KMS-11 (cell line): ENCODE results near the gene NRG3.

Experiments
- H2AFZ ChIP-seq: fragments of 200-600 bp; sonication (generic); 2 replicates; pipeline ENCODE4 v1.6.1; 2016; ENCODE audit warnings: antibody characterized with exemption, mixed run types, low read depth
- H3K27ac ChIP-seq: fragments of 200-600 bp; sonication (generic); 2 replicates; pipeline ENCODE4 v1.6.1; 2016; ENCODE audit warnings: mild to moderate bottlenecking, mixed run types
- H3K27me3 ChIP-seq: fragments of 200-600 bp; sonication (generic); 2 replicates; pipeline ENCODE4 v1.6.1; 2017; ENCODE audit warnings: mild to moderate bottlenecking, low read depth, mixed run types, moderate library complexity; ENCODE audit not compliant: insufficient read depth
- H3K36me3 ChIP-seq: fragments of 200-600 bp; sonication (generic); 2 replicates; pipeline ENCODE4 v1.6.1; 2017; ENCODE audit warnings: mild to moderate bottlenecking, mixed run types; ENCODE audit not compliant: insufficient read depth
- H3K4me1 ChIP-seq: fragments of 200-600 bp; sonication (generic); 2 replicates; pipeline ENCODE4 v1.6.1; 2016; ENCODE audit warnings: mild to moderate bottlenecking, low read depth, mixed run types; ENCODE audit not compliant: poor library complexity, severe bottlenecking
- H3K4me2 ChIP-seq: fragments of 200-600 bp; sonication (generic); 2 replicates; pipeline ENCODE4 v1.7.0; 2016; ENCODE audit warnings: mild to moderate bottlenecking, mixed run types
- H3K4me3 ChIP-seq: fragments of 200-600 bp; sonication (generic); IDR thresholded peaks from 2 replicates; pipeline ENCODE4 v1.6.1; 2017; ENCODE audit warnings: low read depth, low read length, mixed read lengths; ENCODE audit not compliant: insufficient read depth
- H3K79me2 ChIP-seq: fragments of 200-600 bp; sonication (generic); 2 replicates; pipeline ENCODE4 v1.6.1; 2016; ENCODE audit warnings: low read depth, mixed run types; ENCODE audit not compliant: insufficient read depth
- H3K9ac ChIP-seq: fragments of 200-600 bp; sonication (generic); 2 replicates; pipeline ENCODE4 v1.6.1; 2016; ENCODE audit warnings: mild to moderate bottlenecking, mixed run types
- H4K20me1 ChIP-seq: fragments of 200-600 bp; sonication (generic); 2 replicates; pipeline ENCODE4 v1.6.1; 2016; ENCODE audit warnings: mild to moderate bottlenecking, mixed run types; ENCODE audit not compliant: insufficient read depth
- TF ChIP-seq, protein P1 (sequence below): fragments of 200-600 bp; sonication (generic); conservative IDR thresholded peaks from 2 replicates; pipeline ENCODE4 v1.6.1; 2017; ENCODE audit warnings: low read depth, mild to moderate bottlenecking, antibody characterized with exemption, low read length, moderate library complexity, mixed read lengths

NRG3 gene

DNA sequence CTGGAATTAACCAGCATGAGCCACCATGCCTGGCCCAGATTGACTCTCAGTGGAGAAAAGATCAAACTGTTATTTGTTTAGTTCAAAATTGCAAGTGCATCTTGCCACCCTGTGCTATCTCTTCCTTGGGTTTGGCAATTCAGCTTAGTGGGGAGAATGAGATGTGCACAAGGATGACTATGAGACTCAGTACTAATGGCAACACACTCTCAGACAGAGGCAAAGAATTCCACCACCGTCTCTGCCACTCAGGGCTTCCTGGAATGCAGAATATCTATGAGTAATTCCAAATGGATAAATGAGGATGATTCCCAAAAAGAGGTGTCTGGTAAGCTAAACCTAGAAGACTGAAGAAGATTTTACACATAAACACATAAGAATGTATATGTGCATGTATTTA is 525.8 kb downstream of the NRG3 start:
- Histone ChIP-seq H3K27me3 (no peaks in the 10 kb centered on the region), H3K4me1 (no peaks in the 10 kb centered on the region), H3K4me3 (no peak overlapping the region), H3K27ac (no peak overlapping the region), H4K20me1 (no peaks in the 10 kb centered on the region), H3K79me2 (no peaks in the 10 kb centered on the region), H3K36me3 (no peaks in the 10 kb centered on the region), H3K4me2 (no peak overlapping the region), H3K9ac (no peak overlapping the region), H2AFZ (no peak overlapping the region)
- TF ChIP-seq, protein P1, sequence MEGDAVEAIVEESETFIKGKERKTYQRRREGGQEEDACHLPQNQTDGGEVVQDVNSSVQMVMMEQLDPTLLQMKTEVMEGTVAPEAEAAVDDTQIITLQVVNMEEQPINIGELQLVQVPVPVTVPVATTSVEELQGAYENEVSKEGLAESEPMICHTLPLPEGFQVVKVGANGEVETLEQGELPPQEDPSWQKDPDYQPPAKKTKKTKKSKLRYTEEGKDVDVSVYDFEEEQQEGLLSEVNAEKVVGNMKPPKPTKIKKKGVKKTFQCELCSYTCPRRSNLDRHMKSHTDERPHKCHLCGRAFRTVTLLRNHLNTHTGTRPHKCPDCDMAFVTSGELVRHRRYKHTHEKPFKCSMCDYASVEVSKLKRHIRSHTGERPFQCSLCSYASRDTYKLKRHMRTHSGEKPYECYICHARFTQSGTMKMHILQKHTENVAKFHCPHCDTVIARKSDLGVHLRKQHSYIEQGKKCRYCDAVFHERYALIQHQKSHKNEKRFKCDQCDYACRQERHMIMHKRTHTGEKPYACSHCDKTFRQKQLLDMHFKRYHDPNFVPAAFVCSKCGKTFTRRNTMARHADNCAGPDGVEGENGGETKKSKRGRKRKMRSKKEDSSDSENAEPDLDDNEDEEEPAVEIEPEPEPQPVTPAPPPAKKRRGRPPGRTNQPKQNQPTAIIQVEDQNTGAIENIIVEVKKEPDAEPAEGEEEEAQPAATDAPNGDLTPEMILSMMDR, result no peak

DNA sequence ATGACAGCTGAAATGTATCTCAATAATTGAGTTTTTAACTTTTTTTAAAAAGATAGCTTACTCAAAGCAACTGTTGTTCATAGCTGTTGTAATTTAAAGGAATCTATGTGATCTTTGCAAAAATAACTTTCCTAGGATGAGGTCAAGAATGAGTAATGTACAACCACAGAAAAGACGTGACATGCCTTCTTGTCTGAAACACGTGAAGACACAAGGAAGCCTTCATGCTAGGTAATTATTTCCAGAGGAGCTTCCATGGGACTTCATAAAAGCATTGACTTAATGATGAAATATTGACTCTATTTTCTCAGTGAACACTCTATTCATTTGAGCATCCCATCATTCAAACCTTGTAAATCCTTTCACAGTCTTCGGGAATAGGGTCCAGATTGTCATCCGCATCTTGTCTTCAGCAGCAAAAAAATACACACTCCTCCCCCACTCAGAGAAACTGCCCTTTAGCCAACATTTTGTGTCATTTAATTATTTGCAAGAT is 528.0 kb downstream of the NRG3 start:
- Histone ChIP-seq H3K27ac (no peak overlapping the region), H3K4me1 (no peaks in the 10 kb centered on the region), H4K20me1 (no peaks in the 10 kb centered on the region), H3K79me2 (no peaks in the 10 kb centered on the region), H3K4me3 (no peak overlapping the region), H3K9ac (no peak overlapping the region), H2AFZ (no peak overlapping the region), H3K27me3 (no peaks in the 10 kb centered on the region), H3K4me2 (no peak overlapping the region), H3K36me3 (no peaks in the 10 kb centered on the region)
- TF ChIP-seq, protein P1, result no peak

DNA sequence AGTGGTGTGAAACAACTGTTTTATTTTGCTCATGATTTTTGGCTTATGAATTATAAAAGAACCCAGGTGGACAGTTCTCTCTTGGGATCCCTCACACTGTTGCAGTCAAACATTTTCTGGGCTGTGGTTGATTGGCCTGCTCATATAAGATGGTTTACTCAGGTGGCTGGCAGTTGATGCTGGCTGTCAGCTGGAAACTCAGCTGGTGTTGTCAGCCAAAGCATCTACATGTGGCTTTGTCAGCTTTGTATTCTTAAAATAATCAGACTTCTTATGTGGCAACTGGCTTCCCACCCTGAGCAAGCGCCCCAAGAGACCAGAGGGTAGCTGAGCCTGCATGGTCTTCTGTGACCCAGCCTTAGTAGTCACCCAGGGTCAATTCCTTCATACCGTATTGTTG is 534.7 kb downstream of the NRG3 start:
- no peak overlapping the region for H3K4me3 ChIP-seq
- H3K79me2 ChIP-seq, result no peaks in the 10 kb centered on the region
- no peak overlapping the region for H3K9ac ChIP-seq
- H3K4me2 ChIP-seq, result no peak overlapping the region
- TF ChIP-seq, protein P1, result no peak
- H3K36me3 ChIP-seq, result no peaks in the 10 kb centered on the region
- no peaks in the 10 kb centered on the region for H3K27me3 ChIP-seq
- H3K27ac ChIP-seq, result no peak overlapping the region
- H4K20me1 ChIP-seq, result no peaks in the 10 kb centered on the region
- H2AFZ ChIP-seq, result no peak overlapping the region
- no peaks in the 10 kb centered on the region for H3K4me1 ChIP-seq

DNA sequence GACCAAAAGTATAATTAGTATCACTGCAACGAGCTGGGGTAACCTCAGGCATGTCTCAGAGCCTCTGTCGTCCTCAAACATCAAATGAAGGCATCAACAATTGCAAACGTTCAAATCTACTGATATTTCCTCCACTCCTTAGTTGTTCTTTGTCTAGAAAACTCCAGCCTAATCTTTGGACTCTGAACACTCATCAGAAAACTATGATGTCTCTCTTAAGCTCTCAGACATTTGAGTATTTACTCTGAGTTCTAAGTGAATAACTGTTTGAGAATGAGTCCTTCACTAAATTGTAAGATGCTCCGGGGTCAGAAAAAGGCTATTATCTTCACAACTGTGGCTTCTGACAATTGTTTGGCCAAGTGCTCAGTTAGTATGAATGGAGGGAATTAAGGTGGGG is 536.4 kb downstream of the NRG3 start:
- H3K4me3 ChIP-seq, result no peak overlapping the region
- H4K20me1 ChIP-seq, result no peaks in the 10 kb centered on the region
- H3K4me1 ChIP-seq, result no peaks in the 10 kb centered on the region
- no peak overlapping the region for H3K9ac ChIP-seq
- H3K4me2 ChIP-seq, result no peak overlapping the region
- H3K36me3 ChIP-seq, result no peaks in the 10 kb centered on the region
- H3K27me3 ChIP-seq, result no peaks in the 10 kb centered on the region
- H3K27ac ChIP-seq, result no peak overlapping the region
- H3K79me2 ChIP-seq, result no peaks in the 10 kb centered on the region
- H2AFZ ChIP-seq, result no peak overlapping the region
- TF ChIP-seq, protein P1, result no peak
